K562 (cell line): ENCODE data around the gene HSD11B1L. TPM values are rescaled to one million over a fixed set of nuclear protein-coding genes. Genes with fewer than 3 reads are reported as not detected.
A peak's percentile ranks its signal among the peaks of the same experiment; 100 is the strongest.

Experiments
- BCLAF1 ChIP-seq, 2 experiments: fragments of 450-650 bp in 1 of 2; IDR thresholded peaks; 2 replicates each; pipeline ENCODE4 v1.6.1; 2011 to 2017; ENCODE audit warnings: low read depth in 2 of 2, antibody characterized with exemption in 1 of 2, borderline replicate concordance in 1 of 2, low read length in 1 of 2, mild to moderate bottlenecking in 1 of 2, mixed read lengths in 1 of 2; ENCODE audit not compliant: control insufficient read depth in 1 of 2
- DPF2 ChIP-seq: fragments of 450-650 bp; IDR thresholded peaks from 2 replicates; pipeline ENCODE4 v1.6.1; 2016
- ELF1 ChIP-seq: fragments of 200-800 bp; sonication (Bioruptor generic); IDR thresholded peaks from 2 replicates; pipeline ENCODE4 v1.6.1; 2016; ENCODE audit warnings: missing genetic modification characterization, missing compliant biosample characterization
- HNRNPH1 ChIP-seq: fragments of 200-400 bp; formaldehyde crosslinking; optimal IDR thresholded peaks from 2 replicates; pipeline ENCODE3; 2017; ENCODE audit warnings: low read depth, mild to moderate bottlenecking, low read length, moderate library complexity
- HSF4 ChIP-seq: fragments of 250-450 bp; sonication (Bioruptor Pico); IDR thresholded peaks from 2 replicates; pipeline ENCODE4 v2.1.2; 2022; ENCODE audit warnings: mild to moderate bottlenecking, moderate library complexity, borderline replicate concordance
- JUN ChIP-seq, 2 experiments: sonication (generic) in 1 of 2; formaldehyde crosslinking in 1 of 2; IDR thresholded peaks; 2 replicates each; pipeline versions ENCODE4 v1.6.1 to v1.8.0; 2012 to 2022; ENCODE audit warnings: borderline replicate concordance in 2 of 2, mild to moderate bottlenecking in 2 of 2, improper control_type of control experiment in 1 of 2, low read depth in 1 of 2, low read length in 1 of 2, missing genetic modification reagents in 1 of 2
- JUNB ChIP-seq: fragments of 450-650 bp; formaldehyde crosslinking; conservative IDR thresholded peaks from 2 replicates; pipeline ENCODE4 v1.4.0; 2020; ENCODE audit warnings: mild to moderate bottlenecking
- NELFE ChIP-seq: IDR thresholded peaks from 2 replicates; pipeline ENCODE4 v1.6.1; 2011; ENCODE audit warnings: mild to moderate bottlenecking; ENCODE audit not compliant: insufficient read depth, insufficient read length
- NFIC ChIP-seq: fragments of 450-650 bp; IDR thresholded peaks from 2 replicates; pipeline ENCODE4 v1.6.1; 2017; ENCODE audit warnings: mild to moderate bottlenecking, inconsistent platforms
- POLR2AphosphoS2 ChIP-seq: IDR thresholded peaks from 2 replicates; pipeline ENCODE4 v1.6.1; 2012; ENCODE audit warnings: low read length, improper control_type of control experiment
- RBBP5 ChIP-seq: fragments of 200-600 bp; sonication (generic); IDR thresholded peaks from 2 replicates; pipeline ENCODE4 v1.6.1; 2012; ENCODE audit warnings: borderline replicate concordance, mild to moderate bottlenecking, low read length, control low read depth, inconsistent platforms; ENCODE audit not compliant: insufficient read depth, poor library complexity, severe bottlenecking
- RBM39 ChIP-seq: fragments of 200-400 bp; formaldehyde crosslinking; optimal IDR thresholded peaks from 2 replicates; pipeline ENCODE3; 2018; ENCODE audit warnings: low read depth, low read length
- ZC3H8 ChIP-seq: fragments of 450-650 bp; IDR thresholded peaks from 2 replicates; pipeline ENCODE4 v1.6.1; 2017
- ZNF121 ChIP-seq: sonication (generic); formaldehyde crosslinking; conservative IDR thresholded peaks from 2 replicates; pipeline ENCODE4 v1.8.0; 2022; ENCODE audit warnings: missing genetic modification reagents
- ZNF707 ChIP-seq: fragments of 250-450 bp; sonication (Bioruptor Pico); conservative IDR thresholded peaks from 2 replicates; pipeline ENCODE4 v1.8.0; 2022; ENCODE audit warnings: inconsistent platforms, mild to moderate bottlenecking, moderate library complexity
- polyA plus RNA-seq, 8 experiments: library from polyadenylated mRNA; depleted of rRNA in 4 of 8; stranded (reverse) in 5 of 8; unstranded in 3 of 8; fragments of >200 nt; fragmentation: Nextera tagmentation in 2 of 8; fragmentation: Illumina TruSeq in 1 of 8; extraction: Ambion mirVana in 2 of 8; extraction: Trizol in 1 of 8; gene quantifications; 2 replicates each; pipeline versions ENCODE4 v1.2.1 to v1.2.3, GENCODE V29; 2011 to 2014; ENCODE audit warnings: inconsistent platforms in 1 of 8, missing spikeins in 1 of 8
- total RNA-seq, 7 experiments: library from RNA; depleted of rRNA in 6 of 7; stranded (reverse); fragments of >200 nt in 6 of 7; fragmentation: Illumina TruSeq in 2 of 7; extraction: Trizol in 2 of 7; gene quantifications; 2 replicates each; pipeline versions ENCODE4 v1.2.1 to v1.2.3, GENCODE V29; 2011 to 2021; ENCODE audit warnings: low replicate concordance in 1 of 7
- TF ChIP-seq, protein P1 (sequence below): sonication (generic); formaldehyde crosslinking; IDR thresholded peaks from 2 replicates; pipeline ENCODE4 v1.8.0; 2022; ENCODE audit warnings: missing genetic modification reagents, mild to moderate bottlenecking, moderate library complexity, borderline replicate concordance
- TF ChIP-seq, protein P2 (sequence below), 3 experiments: fragments of 200-800 bp in 1 of 3; fragments of 250-450 bp in 1 of 3; fragments of 450-650 bp in 1 of 3; sonication (Bioruptor Pico) in 1 of 3; sonication (Bioruptor generic) in 1 of 3; formaldehyde crosslinking in 1 of 3; IDR thresholded peaks; 2 replicates each; pipeline versions ENCODE4 v1.6.1 to v1.8.0; 2016 to 2022; ENCODE audit warnings: mild to moderate bottlenecking in 2 of 3, missing genetic modification characterization in 2 of 3, missing compliant biosample characterization in 1 of 3, moderate library complexity in 1 of 3

HSD11B1L gene
- total and polyA plus RNA-seq, 9 of the 15 experiments (the other 6 are each of a cell fraction or from before 2014, with no cell fraction given), result 0.31 to 7.7 (median 2.3) TPM

GRCh38 chr19:5690125-5690954, 9.5 kb downstream of the HSD11B1L start, which contains the start of gene RPL36 (continued):
- TF ChIP-seq ZNF707 (CRISPR knock-in tag) (no peak), NFIC (peak; percentile 66), DPF2 (0 out of 2 replicates have a peak, but pooled peaks have one; percentile 13), JUN (IDR thresholded peaks at IDR 0.05; ENCODE audit: borderline replicate concordance, low read depth, low read length) (no peak), JUN (CRISPR knock-in tag; IDR thresholded peaks at IDR 0.05; ENCODE audit: borderline replicate concordance) (0 out of 2 replicates have a peak, but pooled peaks have one; percentile 20), ELF1 (tag) (peak; percentile 92), JUNB (no peak), ZNF121 (no peak), HSF4 (CRISPR knock-in tag) (no peak), NELFE (peak; percentile 47), RBBP5 (peak; percentile 100), BCLAF1 (IDR thresholded peaks at IDR 0.05; ENCODE audit: borderline replicate concordance in 1 of 2, control insufficient read depth in 1 of 2, low read depth in 2 of 2, low read length in 1 of 2) (peak in 1 of 2 experiments; percentile 57; a peak in 1 of 4 replicates), ZC3H8 (no peak), HNRNPH1 (no peak), RBM39 (no peak), POLR2AphosphoS2 (no peak)
- TF ChIP-seq, protein P1, sequence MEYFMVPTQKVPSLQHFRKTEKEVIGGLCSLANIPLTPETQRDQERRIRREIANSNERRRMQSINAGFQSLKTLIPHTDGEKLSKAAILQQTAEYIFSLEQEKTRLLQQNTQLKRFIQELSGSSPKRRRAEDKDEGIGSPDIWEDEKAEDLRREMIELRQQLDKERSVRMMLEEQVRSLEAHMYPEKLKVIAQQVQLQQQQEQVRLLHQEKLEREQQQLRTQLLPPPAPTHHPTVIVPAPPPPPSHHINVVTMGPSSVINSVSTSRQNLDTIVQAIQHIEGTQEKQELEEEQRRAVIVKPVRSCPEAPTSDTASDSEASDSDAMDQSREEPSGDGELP (CRISPR knock-in tag), result peak; percentile 77
- TF ChIP-seq, protein P2, sequence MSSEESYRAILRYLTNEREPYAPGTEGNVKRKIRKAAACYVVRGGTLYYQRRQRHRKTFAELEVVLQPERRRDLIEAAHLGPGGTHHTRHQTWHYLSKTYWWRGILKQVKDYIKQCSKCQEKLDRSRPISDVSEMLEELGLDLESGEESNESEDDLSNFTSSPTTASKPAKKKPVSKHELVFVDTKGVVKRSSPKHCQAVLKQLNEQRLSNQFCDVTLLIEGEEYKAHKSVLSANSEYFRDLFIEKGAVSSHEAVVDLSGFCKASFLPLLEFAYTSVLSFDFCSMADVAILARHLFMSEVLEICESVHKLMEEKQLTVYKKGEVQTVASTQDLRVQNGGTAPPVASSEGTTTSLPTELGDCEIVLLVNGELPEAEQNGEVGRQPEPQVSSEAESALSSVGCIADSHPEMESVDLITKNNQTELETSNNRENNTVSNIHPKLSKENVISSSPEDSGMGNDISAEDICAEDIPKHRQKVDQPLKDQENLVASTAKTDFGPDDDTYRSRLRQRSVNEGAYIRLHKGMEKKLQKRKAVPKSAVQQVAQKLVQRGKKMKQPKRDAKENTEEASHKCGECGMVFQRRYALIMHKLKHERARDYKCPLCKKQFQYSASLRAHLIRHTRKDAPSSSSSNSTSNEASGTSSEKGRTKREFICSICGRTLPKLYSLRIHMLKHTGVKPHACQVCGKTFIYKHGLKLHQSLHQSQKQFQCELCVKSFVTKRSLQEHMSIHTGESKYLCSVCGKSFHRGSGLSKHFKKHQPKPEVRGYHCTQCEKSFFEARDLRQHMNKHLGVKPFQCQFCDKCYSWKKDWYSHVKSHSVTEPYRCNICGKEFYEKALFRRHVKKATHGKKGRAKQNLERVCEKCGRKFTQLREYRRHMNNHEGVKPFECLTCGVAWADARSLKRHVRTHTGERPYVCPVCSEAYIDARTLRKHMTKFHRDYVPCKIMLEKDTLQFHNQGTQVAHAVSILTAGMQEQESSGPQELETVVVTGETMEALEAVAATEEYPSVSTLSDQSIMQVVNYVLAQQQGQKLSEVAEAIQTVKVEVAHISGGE (CRISPR knock-in tag; IDR thresholded peaks at IDR 0.05), result peak in 1 of 3 experiments; percentile 49; a peak in 1 of 6 replicates
